ENCODE measurements around the gene BBS1.

- TF ChIP-seq CTCF (IDR thresholded peaks at IDR 0.05; ENCODE audit: low read depth, low read length, poor library complexity, severe bottlenecking) (no peak), EZH2phosphoT487 (IDR thresholded peaks at IDR 0.05; ENCODE audit: borderline replicate concordance, low read length) (no peak)
Observed at GRCh38 chr11:66464916-66465315, 45.5 kb upstream of the BBS1 start.
